ENCODE data around the gene CES4A. TPM values are rescaled to one million over a fixed set of nuclear protein-coding genes. Genes with fewer than 3 reads are reported as not detected.
A peak's percentile ranks its signal among the peaks of the same experiment; 100 is the strongest.

The CES4A gene
- total and polyA plus RNA-seq, 2 of the 13 experiments (the other 11 are each of a cell fraction or from before 2014, with no cell fraction given) = 0.09 to 0.17 TPM

- TF ChIP-seq, protein P1, sequence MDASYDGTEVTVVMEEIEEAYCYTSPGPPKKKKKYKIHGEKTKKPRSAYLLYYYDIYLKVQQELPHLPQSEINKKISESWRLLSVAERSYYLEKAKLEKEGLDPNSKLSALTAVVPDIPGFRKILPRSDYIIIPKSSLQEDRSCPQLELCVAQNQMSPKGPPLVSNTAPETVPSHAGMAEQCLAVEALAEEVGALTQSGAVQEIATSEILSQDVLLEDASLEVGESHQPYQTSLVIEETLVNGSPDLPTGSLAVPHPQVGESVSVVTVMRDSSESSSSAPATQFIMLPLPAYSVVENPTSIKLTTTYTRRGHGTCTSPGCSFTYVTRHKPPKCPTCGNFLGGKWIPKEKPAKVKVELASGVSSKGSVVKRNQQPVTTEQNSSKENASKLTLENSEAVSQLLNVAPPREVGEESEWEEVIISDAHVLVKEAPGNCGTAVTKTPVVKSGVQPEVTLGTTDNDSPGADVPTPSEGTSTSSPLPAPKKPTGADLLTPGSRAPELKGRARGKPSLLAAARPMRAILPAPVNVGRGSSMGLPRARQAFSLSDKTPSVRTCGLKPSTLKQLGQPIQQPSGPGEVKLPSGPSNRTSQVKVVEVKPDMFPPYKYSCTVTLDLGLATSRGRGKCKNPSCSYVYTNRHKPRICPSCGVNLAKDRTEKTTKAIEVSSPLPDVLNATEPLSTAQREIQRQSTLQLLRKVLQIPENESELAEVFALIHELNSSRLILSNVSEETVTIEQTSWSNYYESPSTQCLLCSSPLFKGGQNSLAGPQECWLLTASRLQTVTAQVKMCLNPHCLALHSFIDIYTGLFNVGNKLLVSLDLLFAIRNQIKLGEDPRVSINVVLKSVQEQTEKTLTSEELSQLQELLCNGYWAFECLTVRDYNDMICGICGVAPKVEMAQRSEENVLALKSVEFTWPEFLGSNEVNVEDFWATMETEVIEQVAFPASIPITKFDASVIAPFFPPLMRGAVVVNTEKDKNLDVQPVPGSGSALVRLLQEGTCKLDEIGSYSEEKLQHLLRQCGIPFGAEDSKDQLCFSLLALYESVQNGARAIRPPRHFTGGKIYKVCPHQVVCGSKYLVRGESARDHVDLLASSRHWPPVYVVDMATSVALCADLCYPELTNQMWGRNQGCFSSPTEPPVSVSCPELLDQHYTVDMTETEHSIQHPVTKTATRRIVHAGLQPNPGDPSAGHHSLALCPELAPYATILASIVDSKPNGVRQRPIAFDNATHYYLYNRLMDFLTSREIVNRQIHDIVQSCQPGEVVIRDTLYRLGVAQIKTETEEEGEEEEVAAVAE (CRISPR knock-in tag; IDR thresholded peaks at IDR 0.05; ENCODE audit: borderline replicate concordance) = peak; percentile 30; the same call in 1 of the 2 replicates
- TF ChIP-seq SIX1 (CRISPR knock-in tag; IDR thresholded peaks at IDR 0.05; ENCODE audit: borderline replicate concordance) (peak; percentile 58; the same call in 1 of the 2 replicates), CREB1 (IDR thresholded peaks at IDR 0.05) (no peak), CREB1 (CRISPR knock-in tag; IDR thresholded peaks at IDR 0.05) (0 out of 2 replicates have a peak, but pooled peaks have one; percentile 30), ZNF775 (CRISPR knock-in tag; IDR thresholded peaks at IDR 0.05; ENCODE audit: borderline replicate concordance) (no peak), NR2C2 (CRISPR knock-in tag; IDR thresholded peaks at IDR 0.05; ENCODE audit: borderline replicate concordance) (no peak), GMEB1 (CRISPR knock-in tag; IDR thresholded peaks at IDR 0.05; ENCODE audit: borderline replicate concordance) (no peak), ZNF598 (CRISPR knock-in tag; IDR thresholded peaks at IDR 0.05; ENCODE audit: borderline replicate concordance) (no peak), RFXANK (CRISPR knock-in tag; IDR thresholded peaks at IDR 0.05) (no peak), RXRB (CRISPR knock-in tag; IDR thresholded peaks at IDR 0.05; ENCODE audit: borderline replicate concordance) (peak; percentile 69; the same call in 1 of the 2 replicates), ZNF331 (CRISPR knock-in tag; IDR thresholded peaks at IDR 0.05) (peak; percentile 59; the same call in 1 of the 2 replicates), CEBPG (CRISPR knock-in tag; IDR thresholded peaks at IDR 0.05) (0 out of 2 replicates have a peak, but pooled peaks have one; percentile 31), ZSCAN31 (CRISPR knock-in tag; IDR thresholded peaks at IDR 0.05; ENCODE audit: low read depth) (no peak), ZC3H13 (CRISPR knock-in tag; IDR thresholded peaks at IDR 0.05) (no peak), ZFY (CRISPR knock-in tag; IDR thresholded peaks at IDR 0.05) (peak; percentile 31; the same call in 1 of the 2 replicates), ZNF235 (CRISPR knock-in tag; IDR thresholded peaks at IDR 0.05; ENCODE audit: borderline replicate concordance) (no peak), HDAC6 (IDR thresholded peaks at IDR 0.05; ENCODE audit: low read depth, low read length) (no peak), RARA (CRISPR knock-in tag; IDR thresholded peaks at IDR 0.05) (no peak), NRL (CRISPR knock-in tag; IDR thresholded peaks at IDR 0.05; ENCODE audit: borderline replicate concordance) (no peak)
- TF ChIP-seq, protein P2, sequence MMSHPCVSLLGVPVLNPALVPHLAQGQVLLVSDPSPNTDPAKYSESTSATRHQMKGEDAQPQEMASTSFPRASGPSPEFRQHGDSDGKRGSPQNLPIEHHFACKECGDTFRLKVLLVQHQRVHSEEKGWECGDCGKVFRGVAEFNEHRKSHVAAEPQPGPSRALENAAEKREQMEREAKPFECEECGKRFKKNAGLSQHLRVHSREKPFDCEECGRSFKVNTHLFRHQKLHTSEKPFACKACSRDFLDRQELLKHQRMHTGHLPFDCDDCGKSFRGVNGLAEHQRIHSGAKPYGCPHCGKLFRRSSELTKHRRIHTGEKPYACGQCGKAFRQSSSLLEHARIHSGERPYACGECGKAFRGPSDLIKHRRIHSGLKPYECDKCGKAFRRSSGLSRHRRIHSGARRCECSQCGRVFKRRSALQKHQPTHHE (CRISPR knock-in tag; IDR thresholded peaks at IDR 0.05; ENCODE audit: borderline replicate concordance) = no peak
- TF ChIP-seq, protein P3, sequence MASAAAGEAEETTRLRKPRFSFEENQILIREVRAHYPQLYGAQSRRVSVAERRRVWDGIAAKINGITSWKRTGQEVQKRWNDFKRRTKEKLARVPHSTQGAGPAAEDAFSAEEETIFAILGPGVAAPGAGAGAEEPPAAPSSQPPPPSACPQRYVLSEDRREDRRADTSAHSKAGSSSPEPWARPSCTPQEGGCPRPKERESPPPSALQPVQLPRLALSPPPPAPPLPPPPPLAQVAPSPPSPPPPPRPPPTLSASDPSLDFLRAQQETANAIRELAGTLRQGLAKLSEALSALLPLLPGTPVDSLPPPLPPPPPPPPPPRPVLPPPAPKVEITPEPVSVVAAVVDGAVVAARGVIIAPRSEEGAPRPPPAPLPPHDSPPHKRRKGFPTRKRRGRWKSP (CRISPR knock-in tag; IDR thresholded peaks at IDR 0.05) = 0 out of 2 replicates have a peak, but pooled peaks have one; percentile 21
Measured at GRCh38 chr16:66947302-66948065, 40.9 kb upstream of the CES4A start (continued).
